Keratinocyte (primary cell): Measurements from ENCODE around the gene SELENOO.

Source experiments
- CTCF ChIP-seq, 3 experiments: IDR thresholded peaks in 1 of 3; conservative IDR thresholded peaks in 1 of 3; optimal IDR thresholded peaks in 1 of 3; 2 replicates in 2 of 3; 3 replicates in 1 of 3; pipeline versions ENCODE3 to v1.5.1; 2011; ENCODE audit warnings: low read length in 3 of 3, mild to moderate bottlenecking in 3 of 3, moderate library complexity in 2 of 3, control low read depth in 1 of 3, inconsistent platforms in 1 of 3; ENCODE audit not compliant: insufficient read depth in 2 of 3; ENCODE audit errors: extremely low read depth in 1 of 3
- EZH2 ChIP-seq: IDR thresholded peaks from one replicate; pipeline ENCODE4 v1.6.1; 2012; ENCODE audit warnings: inconsistent platforms, mild to moderate bottlenecking, low read length, moderate library complexity

GRCh38 chr22:50248196-50249081 lies 47.6 kb downstream of the SELENOO start:
- TF ChIP-seq CTCF (optimal IDR thresholded peaks at IDR 0.05 in 1 of 3, IDR thresholded peaks at IDR 0.05 in 1 of 3, conservative IDR thresholded peaks at IDR 0.05 in 1 of 3; ENCODE audit: extremely low read depth in 1 of 3, insufficient read depth in 2 of 3, low read length in 3 of 3) = no peak
- TF ChIP-seq EZH2 = no peak
